Epithelial cell of esophagus (primary cell): ENCODE results near the gene ZSCAN9.

Source experiments
- DNase-seq: peaks from one replicate; pipeline ENCODE4 v3.0.0; 2010; ENCODE audit warnings: low read depth
- H3K4me3 ChIP-seq: 2 replicates; pipeline ENCODE4 v1.5.1; 2011; ENCODE audit warnings: mild to moderate bottlenecking, low read length, control low read depth
- CTCF ChIP-seq: IDR thresholded peaks from 2 replicates; pipeline ENCODE4 v1.5.1; 2011; ENCODE audit warnings: low read depth, mild to moderate bottlenecking, low read length, control low read depth, inconsistent platforms; ENCODE audit not compliant: insufficient read depth; ENCODE audit errors: missing control alignments

Gene ZSCAN9

GRCh38 chr6:28240471-28240870 is 15.4 kb downstream of the ZSCAN9 start:
- TF ChIP-seq CTCF, result no peak
- DNase-seq, result no peak

GRCh38 chr6:28243946-28244345 is 18.9 kb downstream of the ZSCAN9 start:
- no peak for TF ChIP-seq CTCF
- no peak overlapping the region for H3K4me3 ChIP-seq
- DNase-seq, result no peak

More at GRCh38 chr6:28240471-28240870, 15.4 kb downstream of the ZSCAN9 start:
- H3K4me3 ChIP-seq, result no peak overlapping the region

GRCh38 chr6:28245206-28245941 is 20.3 kb downstream of the ZSCAN9 start:
- no peak overlapping the region for H3K4me3 ChIP-seq
- DNase-seq, result no peak
- no peak for TF ChIP-seq CTCF

- H3K4me3 ChIP-seq, result no peak overlapping the region
- DNase-seq, result no peak
- no peak for TF ChIP-seq CTCF
Observed at GRCh38 chr6:28248916-28249315, 23.8 kb downstream of the ZSCAN9 start.

- H3K4me3 ChIP-seq, result peak overlapping the region; percentile 98
- no peak for DNase-seq
- no peak for TF ChIP-seq CTCF
Observed at GRCh38 chr6:28250747-28251146, 25.7 kb downstream of the ZSCAN9 start.

- TF ChIP-seq CTCF, result no peak
Observed at GRCh38 chr6:28251661-28252008, 26.6 kb downstream of the ZSCAN9 start.

More at GRCh38 chr6:28251661-28252008, 26.6 kb downstream of the ZSCAN9 start:
- peak overlapping the region; percentile 98 for H3K4me3 ChIP-seq
- DNase-seq, result peak; percentile 34
